ENCODE data around the gene CNGB1. TPM values are rescaled to one million over a fixed set of nuclear protein-coding genes. Genes with fewer than 3 reads are reported as not detected.
"Not testable (repeated sequence)": the region's sequence is repeated elsewhere in the genome, so short reads cannot be mapped to it uniquely, and the experiment has no call there.

The CNGB1 gene
- total RNA-seq, 1 donor from 2014 or later: not detected

GRCh38 chr16:57923418-57923817 lies 47.5 kb downstream of the CNGB1 start:
- intact Hi-C loops (cut with micrococcal nuclease): no loop called here
- no peaks in the 10 kb centered on the region for H3K9me3 Mint-ChIP-seq
- H3K36me3 Mint-ChIP-seq (ENCODE audit: low read depth): no peaks in the 10 kb centered on the region
- no peak overlapping the region for H3K4me3 Mint-ChIP-seq (ENCODE audit: low read depth)
- DNase-seq (ENCODE audit: low spot score): no peak
- H3K27me3 Mint-ChIP-seq (ENCODE audit: low read depth): peaks cover 2% of the 10 kb centered on the region
- no peak overlapping the region for H3K27ac Mint-ChIP-seq
- H3K4me1 Mint-ChIP-seq (ENCODE audit: low read depth): no peaks in the 10 kb centered on the region

- Mint-ChIP-seq H3K4me1 (ENCODE audit: low read depth) (no peaks in the 10 kb centered on the region), H3K9me3 (no peaks in the 10 kb centered on the region), H3K27me3 (ENCODE audit: low read depth) (no peaks in the 10 kb centered on the region), H3K4me3 (ENCODE audit: low read depth) (no peak overlapping the region), H3K36me3 (ENCODE audit: low read depth) (no peaks in the 10 kb centered on the region), H3K27ac (no peak overlapping the region)
- no peak for DNase-seq (ENCODE audit: low spot score)
- intact Hi-C loops (cut with micrococcal nuclease): no loop called here
Observed at GRCh38 chr16:57920880-57921229, 50.1 kb downstream of the CNGB1 start.

GRCh38 chr16:57920215-57920879 lies 50.6 kb downstream of the CNGB1 start:
- Mint-ChIP-seq H3K36me3 (ENCODE audit: low read depth) (no peaks in the 10 kb centered on the region), H3K27ac (no peak overlapping the region), H3K27me3 (ENCODE audit: low read depth) (no peaks in the 10 kb centered on the region), H3K9me3 (no peaks in the 10 kb centered on the region), H3K4me1 (ENCODE audit: low read depth) (no peaks in the 10 kb centered on the region), H3K4me3 (ENCODE audit: low read depth) (no peak overlapping the region)
- no peak for DNase-seq (ENCODE audit: low spot score)
- intact Hi-C loops (cut with micrococcal nuclease): no loop called here

- no peaks in the 10 kb centered on the region for H3K36me3 Mint-ChIP-seq (ENCODE audit: low read depth)
- H3K27ac Mint-ChIP-seq: no peak overlapping the region
- H3K4me3 Mint-ChIP-seq (ENCODE audit: low read depth): no peak overlapping the region
- no peaks in the 10 kb centered on the region for H3K9me3 Mint-ChIP-seq
- H3K4me1 Mint-ChIP-seq (ENCODE audit: low read depth): no peaks in the 10 kb centered on the region
- no peaks in the 10 kb centered on the region for H3K27me3 Mint-ChIP-seq (ENCODE audit: low read depth)
- no peak for DNase-seq (ENCODE audit: low spot score)
- intact Hi-C loops (cut with micrococcal nuclease): no loop called here
Observed at GRCh38 chr16:57918994-57919393, 51.9 kb downstream of the CNGB1 start.

GRCh38 chr16:57918444-57918843 lies 52.5 kb downstream of the CNGB1 start:
- no peaks in the 10 kb centered on the region for H3K36me3 Mint-ChIP-seq (ENCODE audit: low read depth)
- DNase-seq (ENCODE audit: low spot score): no peak
- intact Hi-C loops (cut with micrococcal nuclease): no loop called here
- H3K27ac Mint-ChIP-seq: no peak overlapping the region
- no peak overlapping the region for H3K4me3 Mint-ChIP-seq (ENCODE audit: low read depth)
- H3K4me1 Mint-ChIP-seq (ENCODE audit: low read depth): no peaks in the 10 kb centered on the region
- no peaks in the 10 kb centered on the region for H3K27me3 Mint-ChIP-seq (ENCODE audit: low read depth)
- H3K9me3 Mint-ChIP-seq: no peaks in the 10 kb centered on the region

GRCh38 chr16:57917929-57918328 lies 53.0 kb downstream of the CNGB1 start:
- H3K27me3 Mint-ChIP-seq (ENCODE audit: low read depth); H3K4me3 Mint-ChIP-seq (ENCODE audit: low read depth); H3K4me1 Mint-ChIP-seq (ENCODE audit: low read depth); H3K36me3 Mint-ChIP-seq (ENCODE audit: low read depth); H3K27ac Mint-ChIP-seq; H3K9me3 Mint-ChIP-seq; intact Hi-C loops (cut with micrococcal nuclease); DNase-seq (ENCODE audit: low spot score): not testable (repeated sequence)

- H3K36me3 Mint-ChIP-seq (ENCODE audit: low read depth); H3K4me3 Mint-ChIP-seq (ENCODE audit: low read depth); H3K27me3 Mint-ChIP-seq (ENCODE audit: low read depth); DNase-seq (ENCODE audit: low spot score); H3K9me3 Mint-ChIP-seq; H3K4me1 Mint-ChIP-seq (ENCODE audit: low read depth); intact Hi-C loops (cut with micrococcal nuclease); H3K27ac Mint-ChIP-seq: not testable (repeated sequence)
Observed at GRCh38 chr16:57917489-57917888, 53.4 kb downstream of the CNGB1 start.

- DNase-seq (ENCODE audit: low spot score): no peak
- Mint-ChIP-seq H3K36me3 (ENCODE audit: low read depth) (no peaks in the 10 kb centered on the region), H3K4me3 (ENCODE audit: low read depth) (no peak overlapping the region), H3K27me3 (ENCODE audit: low read depth) (no peaks in the 10 kb centered on the region), H3K27ac (no peak overlapping the region), H3K9me3 (no peaks in the 10 kb centered on the region), H3K4me1 (ENCODE audit: low read depth) (no peaks in the 10 kb centered on the region)
- intact Hi-C loops (cut with micrococcal nuclease): no loop called here
Observed at GRCh38 chr16:57916735-57917438, 54.0 kb downstream of the CNGB1 start.

- H3K9me3 Mint-ChIP-seq: no peaks in the 10 kb centered on the region
- no peak overlapping the region for H3K4me3 Mint-ChIP-seq (ENCODE audit: low read depth)
- no peaks in the 10 kb centered on the region for H3K4me1 Mint-ChIP-seq (ENCODE audit: low read depth)
- no peaks in the 10 kb centered on the region for H3K36me3 Mint-ChIP-seq (ENCODE audit: low read depth)
- intact Hi-C loops (cut with micrococcal nuclease): no loop called here
- no peak for DNase-seq (ENCODE audit: low spot score)
- no peaks in the 10 kb centered on the region for H3K27me3 Mint-ChIP-seq (ENCODE audit: low read depth)
- H3K27ac Mint-ChIP-seq: no peak overlapping the region
Observed at GRCh38 chr16:57915811-57916488, 55.0 kb downstream of the CNGB1 start.

GRCh38 chr16:57915267-57915666 lies 55.7 kb downstream of the CNGB1 start:
- no peaks in the 10 kb centered on the region for H3K36me3 Mint-ChIP-seq (ENCODE audit: low read depth)
- intact Hi-C loops (cut with micrococcal nuclease): no loop called here
- H3K4me3 Mint-ChIP-seq (ENCODE audit: low read depth): no peak overlapping the region
- H3K27ac Mint-ChIP-seq: no peak overlapping the region
- H3K9me3 Mint-ChIP-seq: no peaks in the 10 kb centered on the region
- DNase-seq (ENCODE audit: low spot score): no peak
- H3K27me3 Mint-ChIP-seq (ENCODE audit: low read depth): no peaks in the 10 kb centered on the region
- H3K4me1 Mint-ChIP-seq (ENCODE audit: low read depth): no peaks in the 10 kb centered on the region

GRCh38 chr16:57914244-57915173 lies 56.4 kb downstream of the CNGB1 start:
- no peaks in the 10 kb centered on the region for H3K36me3 Mint-ChIP-seq (ENCODE audit: low read depth)
- intact Hi-C loops (cut with micrococcal nuclease): no loop called here

GRCh38 chr16:57912529-57913260 lies 58.2 kb downstream of the CNGB1 start:
- Mint-ChIP-seq H3K9me3 (no peaks in the 10 kb centered on the region), H3K36me3 (ENCODE audit: low read depth) (no peaks in the 10 kb centered on the region), H3K27me3 (ENCODE audit: low read depth) (no peaks in the 10 kb centered on the region), H3K27ac (no peak overlapping the region), H3K4me1 (ENCODE audit: low read depth) (no peaks in the 10 kb centered on the region), H3K4me3 (ENCODE audit: low read depth) (no peak overlapping the region)
- intact Hi-C loops (cut with micrococcal nuclease): no loop called here
- no peak for DNase-seq (ENCODE audit: low spot score)

More at GRCh38 chr16:57914244-57915173, 56.4 kb downstream of the CNGB1 start:
- H3K9me3 Mint-ChIP-seq: no peaks in the 10 kb centered on the region
- no peak overlapping the region for H3K27ac Mint-ChIP-seq
- no peaks in the 10 kb centered on the region for H3K27me3 Mint-ChIP-seq (ENCODE audit: low read depth)
- DNase-seq (ENCODE audit: low spot score): no peak
- no peaks in the 10 kb centered on the region for H3K4me1 Mint-ChIP-seq (ENCODE audit: low read depth)
- no peak overlapping the region for H3K4me3 Mint-ChIP-seq (ENCODE audit: low read depth)

Measured in activated T-helper 2 cell treated with anti-CD3 and anti-CD28 coated beads, Interferon-gamma antibody, Interleukin-2, Interleukin-4, amounts not matched to agents 10 μg/mL and 5 μg/mL and 100 μg/mL, durations not matched to agents 14 hours and 24 hours and 36 hours (primary cell).